GM23248 (cell line): Measurements from ENCODE around the gene DGKE. TPM values are rescaled to one million over a fixed set of nuclear protein-coding genes. Genes with fewer than 3 reads are reported as not detected.

Source experiments
- DNase-seq: peaks from one replicate; pipeline ENCODE4 v3.0.0-alpha.2; 2015
- H2AFZ ChIP-seq: fragments of 200-600 bp; sonication (generic); 2 replicates; pipeline ENCODE4 v1.6.1; 2016; ENCODE audit warnings: antibody characterized with exemption
- H3F3A ChIP-seq: fragments of 200-600 bp; sonication (generic); 2 replicates; pipeline ENCODE4 v1.6.1; 2016; ENCODE audit warnings: mild to moderate bottlenecking, antibody characterized with exemption, mixed run types; ENCODE audit not compliant: insufficient read depth
- H3K27ac ChIP-seq: fragments of 200-600 bp; sonication (generic); 2 replicates; pipeline ENCODE4 v1.5.1; 2016; ENCODE audit warnings: mild to moderate bottlenecking
- H3K27me3 ChIP-seq: fragments of 200-600 bp; sonication (generic); replicated peaks from 2 replicates; pipeline ENCODE4 v1.6.1; 2016; ENCODE audit warnings: mild to moderate bottlenecking; ENCODE audit not compliant: insufficient read depth
- H3K36me3 ChIP-seq: fragments of 200-600 bp; sonication (generic); 2 replicates; pipeline ENCODE4 v1.6.1; 2016; ENCODE audit warnings: low read depth, mild to moderate bottlenecking
- H3K4me1 ChIP-seq: fragments of 200-600 bp; sonication (generic); 2 replicates; pipeline ENCODE4 v1.6.1; 2016; ENCODE audit warnings: mild to moderate bottlenecking; ENCODE audit not compliant: insufficient read depth
- H3K4me2 ChIP-seq: fragments of 200-600 bp; sonication (generic); one replicate; pipeline ENCODE4 v1.6.1; 2016; ENCODE audit warnings: mild to moderate bottlenecking; ENCODE audit not compliant: unreplicated experiment
- H3K4me3 ChIP-seq: fragments of 200-600 bp; sonication (generic); 2 replicates; pipeline ENCODE4 v1.5.1; 2016; ENCODE audit warnings: mild to moderate bottlenecking
- H3K79me2 ChIP-seq: fragments of 200-600 bp; sonication (generic); 2 replicates; pipeline ENCODE4 v1.6.1; 2016; ENCODE audit warnings: mild to moderate bottlenecking; ENCODE audit not compliant: insufficient read depth
- H3K9ac ChIP-seq: fragments of 200-600 bp; sonication (generic); 2 replicates; pipeline ENCODE4 v1.6.1; 2016; ENCODE audit warnings: mild to moderate bottlenecking
- H3K9me2 ChIP-seq: fragments of 200-600 bp; sonication (generic); 2 replicates; pipeline ENCODE4 v1.6.1; 2016; ENCODE audit warnings: mixed run types, mild to moderate bottlenecking, moderate library complexity; ENCODE audit not compliant: insufficient read depth
- H3K9me3 ChIP-seq: fragments of 200-600 bp; sonication (generic); one replicate; pipeline ENCODE4 v1.6.1; 2017; ENCODE audit warnings: low read depth
- H4K20me1 ChIP-seq: fragments of 200-600 bp; sonication (generic); 2 replicates; pipeline ENCODE4 v1.6.0; 2016; ENCODE audit not compliant: insufficient read depth
- EZH2 ChIP-seq: fragments of 200-600 bp; sonication (generic); IDR thresholded peaks from 2 replicates; pipeline ENCODE4 v1.6.1; 2018; ENCODE audit warnings: antibody characterized with exemption, mild to moderate bottlenecking; ENCODE audit not compliant: insufficient read depth, poor library complexity, severe bottlenecking
- EZH2phosphoT487 ChIP-seq: fragments of 200-600 bp; sonication (generic); IDR thresholded peaks from 2 replicates; pipeline ENCODE4 v1.6.1; 2018; ENCODE audit warnings: antibody characterized with exemption, moderate library complexity, mild to moderate bottlenecking, low read depth; ENCODE audit not compliant: insufficient read depth
- WGBS, 2 experiments: methylation state at CpG; one replicate each; pipeline ENCODE4 v1.1.6; 2015 to 2017; ENCODE audit warnings: low lambda C conversion rate in 2 of 2, low coverage in 1 of 2; ENCODE audit errors: missing lambda C conversion rate in 2 of 2; 5-methylcytosine and 5-hydroxymethylcytosine counted together
- in situ Hi-C: fragments of 300-500 bp; cut with MboI; formaldehyde crosslinking; loops from 2 replicates; pipeline ENCODE4 v1.15.0; 2020
- polyA plus RNA-seq: library from polyadenylated mRNA; unstranded; fragments of >200 nt; fragmentation: Nextera tagmentation; extraction: Ambion mirVana; gene quantifications from 2 replicates; pipeline ENCODE4 v1.2.1, GENCODE V29; 2016
- total RNA-seq: library from RNA; depleted of rRNA; stranded (reverse); fragments of >200 nt; shearing (Covaris generic); gene quantifications from 2 replicates; pipeline ENCODE4 v1.2.3, GENCODE V29; 2014

DGKE gene
- total and polyA plus RNA-seq, 2 experiments from 2014 or later: 1.9 to 2.8 TPM

- WGBS, 2 experiments: 1 to 2% methylated on average over 58 to 85 of the region's 95 CpGs
Measured at GRCh38 chr17:56833057-56833808, 718 bp upstream of the DGKE start.

GRCh38 chr17:56834380-56835263 lies 671 bp downstream of the DGKE start:
- Histone ChIP-seq H3K4me3 (peak overlapping the region; percentile 93), H3K9ac (peak overlapping the region; percentile 70), H3K36me3 (0 out of 2 replicates have a peak, but pooled peaks cover 4% of the 10 kb centered on the region), H3K79me2 (peaks cover 24% of the 10 kb centered on the region), H3K4me2 (peak overlapping the region; percentile 73), H3F3A (peaks cover 3% of the 10 kb centered on the region; the same call in 1 of the 2 replicates), H3K4me1 (peaks cover 8% of the 10 kb centered on the region), H2AFZ (peak overlapping the region; percentile 97), H4K20me1 (no peaks in the 10 kb centered on the region), H3K27ac (peak overlapping the region; percentile 16), H3K9me3 (no peaks in the 10 kb centered on the region), H3K27me3 (no peaks in the 10 kb centered on the region), H3K9me2 (no peaks in the 10 kb centered on the region)
- TF ChIP-seq EZH2phosphoT487 (no peak), EZH2 (no peak)
- 23 to 31% methylated on average over 45 to 65 of the region's 81 CpGs for WGBS, 2 experiments
- in situ Hi-C loops: no loop called here
- DNase-seq: peak; percentile 45

More at GRCh38 chr17:56833057-56833808, 718 bp upstream of the DGKE start:
- Histone ChIP-seq H3K9me2 (no peaks in the 10 kb centered on the region), H3K4me3 (peak overlapping the region; percentile 93), H3K79me2 (peaks cover 24% of the 10 kb centered on the region), H3F3A (no peaks in the 10 kb centered on the region), H3K4me1 (peaks cover 8% of the 10 kb centered on the region), H3K27ac (peak overlapping the region; percentile 55), H3K27me3 (no peaks in the 10 kb centered on the region), H3K36me3 (no peaks in the 10 kb centered on the region), H4K20me1 (no peaks in the 10 kb centered on the region), H2AFZ (peak overlapping the region; percentile 97), H3K9me3 (no peaks in the 10 kb centered on the region), H3K9ac (peak overlapping the region; percentile 81), H3K4me2 (peak overlapping the region; percentile 86)
- TF ChIP-seq EZH2 (no peak), EZH2phosphoT487 (no peak)
- in situ Hi-C loops: no loop called here
- peak; percentile 79 for DNase-seq

GRCh38 chr17:56835264-56835585 lies 1.3 kb downstream of the DGKE start:
- H3K27ac ChIP-seq: no peak overlapping the region
- 79 to 81% methylated on average over 7 of the region's 7 CpGs for WGBS, 2 experiments
- H2AFZ ChIP-seq: peak overlapping the region; percentile 97

GRCh38 chr17:56838687-56839086 lies 4.7 kb downstream of the DGKE start:
- TF ChIP-seq EZH2phosphoT487 (no peak), EZH2 (no peak)
- H3K4me2 ChIP-seq: no peak overlapping the region
- WGBS, 2 experiments: 97% methylated on average over 3 of the region's 3 CpGs
- H3K9ac ChIP-seq: no peak overlapping the region
- in situ Hi-C loops: no loop called here
- H3K4me1 ChIP-seq: no peaks in the 10 kb centered on the region
- no peak overlapping the region for H3K4me3 ChIP-seq
- H4K20me1 ChIP-seq: no peaks in the 10 kb centered on the region
- no peaks in the 10 kb centered on the region for H3K9me2 ChIP-seq
- no peaks in the 10 kb centered on the region for H3K79me2 ChIP-seq
- DNase-seq: no peak
- H3K27ac ChIP-seq: no peak overlapping the region
- 0 out of 2 replicates have a peak, but pooled peaks cover 4% of the 10 kb centered on the region for H3K36me3 ChIP-seq
- H3F3A ChIP-seq: peaks cover 3% of the 10 kb centered on the region; the same call in 1 of the 2 replicates
- H3K9me3 ChIP-seq: no peaks in the 10 kb centered on the region
- no peaks in the 10 kb centered on the region for H3K27me3 ChIP-seq
- H2AFZ ChIP-seq: no peak overlapping the region

More at GRCh38 chr17:56835264-56835585, 1.3 kb downstream of the DGKE start:
- DNase-seq: no peak
- H4K20me1 ChIP-seq: no peaks in the 10 kb centered on the region
- peaks cover 24% of the 10 kb centered on the region for H3K79me2 ChIP-seq
- no peaks in the 10 kb centered on the region for H3K27me3 ChIP-seq
- H3K4me2 ChIP-seq: peak overlapping the region; percentile 73
- no peaks in the 10 kb centered on the region for H3K9me3 ChIP-seq
- H3K9ac ChIP-seq: no peak overlapping the region
- in situ Hi-C loops: no loop called here
- H3K4me1 ChIP-seq: peaks cover 8% of the 10 kb centered on the region
- TF ChIP-seq EZH2 (no peak), EZH2phosphoT487 (no peak)
- H3F3A ChIP-seq: peaks cover 3% of the 10 kb centered on the region; the same call in 1 of the 2 replicates
- H3K9me2 ChIP-seq: no peaks in the 10 kb centered on the region
- 0 out of 2 replicates have a peak, but pooled peaks cover 4% of the 10 kb centered on the region for H3K36me3 ChIP-seq
- peak overlapping the region; percentile 93; the same call in 1 of the 2 replicates for H3K4me3 ChIP-seq
